ENCODE results near the gene IL12RB2. TPM values are rescaled to one million over a fixed set of nuclear protein-coding genes. Genes with fewer than 3 reads are reported as not detected.

The IL12RB2 gene
- total RNA-seq, 1 donor from 2014 or later: 0.06 TPM

GRCh38 chr1:67352211-67352610 is 44.5 kb downstream of the IL12RB2 start:
- H3K4me3 ChIP-seq: no peak overlapping the region
- H3K4me1 ChIP-seq: no peaks in the 10 kb centered on the region
- no peaks in the 10 kb centered on the region for H3K9me3 ChIP-seq (ENCODE audit: low read depth)
- peaks cover 3% of the 10 kb centered on the region for H3K27me3 Mint-ChIP-seq (ENCODE audit: insufficient read depth, low read depth)
- no peaks in the 10 kb centered on the region for H3K9me3 Mint-ChIP-seq
- H3K36me3 ChIP-seq: no peaks in the 10 kb centered on the region
- TF ChIP-seq CTCF (IDR thresholded peaks at IDR 0.05) (no peak), EZH2 (IDR thresholded peaks at IDR 0.05) (no peak), EZH2phosphoT487 (IDR thresholded peaks at IDR 0.05) (no peak)
- H3K9ac ChIP-seq: no peak overlapping the region
- H3K27me3 ChIP-seq: no peaks in the 10 kb centered on the region
- no peak overlapping the region for H3K4me2 ChIP-seq
- peaks cover 4% of the 10 kb centered on the region for H3K4me1 Mint-ChIP-seq
- H3K4me3 Mint-ChIP-seq: no peak overlapping the region
- DNase-seq (ENCODE audit: low spot score): no peak
- no peaks in the 10 kb centered on the region for H3F3A ChIP-seq (ENCODE audit: low read depth)
- no peak overlapping the region for H2AFZ ChIP-seq (replicated peaks)
- no peaks in the 10 kb centered on the region for H3K36me3 Mint-ChIP-seq
- H3K79me2 ChIP-seq (ENCODE audit: low read depth): no peaks in the 10 kb centered on the region
- no peak overlapping the region for H3K27ac ChIP-seq
- no peak overlapping the region for H3K27ac Mint-ChIP-seq
- no peaks in the 10 kb centered on the region for H4K20me1 ChIP-seq (ENCODE audit: low read depth)

- H3K4me1 ChIP-seq: no peaks in the 10 kb centered on the region
- no peaks in the 10 kb centered on the region for H3K27me3 ChIP-seq
- no peaks in the 10 kb centered on the region for H3K9me3 ChIP-seq (ENCODE audit: low read depth)
- H3K79me2 ChIP-seq (ENCODE audit: low read depth): no peaks in the 10 kb centered on the region
- Mint-ChIP-seq H3K27ac (no peak overlapping the region), H3K9me3 (no peaks in the 10 kb centered on the region), H3K4me3 (no peak overlapping the region), H3K27me3 (ENCODE audit: insufficient read depth, low read depth) (peaks cover 2% of the 10 kb centered on the region), H3K4me1 (no peaks in the 10 kb centered on the region), H3K36me3 (no peaks in the 10 kb centered on the region)
- DNase-seq (ENCODE audit: low spot score): no peak
- H2AFZ ChIP-seq (replicated peaks): no peak overlapping the region
- no peak overlapping the region for H3K4me3 ChIP-seq
- no peak for TF ChIP-seq EZH2phosphoT487 (IDR thresholded peaks at IDR 0.05)
- TF ChIP-seq CTCF (IDR thresholded peaks at IDR 0.05): no peak
- no peak for TF ChIP-seq EZH2 (IDR thresholded peaks at IDR 0.05)
- H3K36me3 ChIP-seq: no peaks in the 10 kb centered on the region
- no peak overlapping the region for H3K27ac ChIP-seq
- H3F3A ChIP-seq (ENCODE audit: low read depth): no peaks in the 10 kb centered on the region
- no peak overlapping the region for H3K4me2 ChIP-seq
- H3K9ac ChIP-seq: no peak overlapping the region
- H4K20me1 ChIP-seq (ENCODE audit: low read depth): no peaks in the 10 kb centered on the region
Measured at GRCh38 chr1:67355745-67356424, 48.2 kb downstream of the IL12RB2 start.

- Histone ChIP-seq H3K4me1 (no peaks in the 10 kb centered on the region), H3F3A (ENCODE audit: low read depth) (no peaks in the 10 kb centered on the region), H3K27ac (no peak overlapping the region), H3K4me2 (no peak overlapping the region), H3K27me3 (no peaks in the 10 kb centered on the region), H3K9me3 (ENCODE audit: low read depth) (no peaks in the 10 kb centered on the region), H3K4me3 (no peak overlapping the region), H4K20me1 (ENCODE audit: low read depth) (no peaks in the 10 kb centered on the region), H3K9ac (no peak overlapping the region), H3K79me2 (ENCODE audit: low read depth) (no peaks in the 10 kb centered on the region), H2AFZ (replicated peaks) (no peak overlapping the region), H3K36me3 (no peaks in the 10 kb centered on the region)
- H3K36me3 Mint-ChIP-seq: no peaks in the 10 kb centered on the region
- DNase-seq (ENCODE audit: low spot score): no peak
- H3K4me3 Mint-ChIP-seq: no peak overlapping the region
- TF ChIP-seq CTCF (IDR thresholded peaks at IDR 0.05): no peak
- no peak for TF ChIP-seq EZH2phosphoT487 (IDR thresholded peaks at IDR 0.05)
- TF ChIP-seq EZH2 (IDR thresholded peaks at IDR 0.05): no peak
- no peak overlapping the region for H3K27ac Mint-ChIP-seq
- H3K27me3 Mint-ChIP-seq (ENCODE audit: insufficient read depth, low read depth): peaks cover 3% of the 10 kb centered on the region
- no peaks in the 10 kb centered on the region for H3K4me1 Mint-ChIP-seq
- H3K9me3 Mint-ChIP-seq: no peaks in the 10 kb centered on the region
Measured at GRCh38 chr1:67359592-67359991, 51.9 kb downstream of the IL12RB2 start.

Measured in neural progenitor cell (in vitro differentiated cells).